Activated B cell treated with CpG ODN at 0.5 μM for 24 hours (primary cell): ENCODE results near the gene TIMM13. TPM values are rescaled to one million over a fixed set of nuclear protein-coding genes. Genes with fewer than 3 reads are reported as not detected.

Source experiments
- ATAC-seq: fragments of 200-7000 bp; cut with Tn5 transposase; one replicate; pipeline ENCODE4 v1.10.0; 2021; ENCODE audit warnings: low read depth, mild to moderate bottlenecking, moderate library complexity
- CTCF ChIA-PET: fragments of 350-600 bp; sonication (Branson Sonifier 250); formaldehyde crosslinking; loops from one replicate; lab custom pipeline; 2021; ENCODE audit warnings: antibody characterized with exemption; lab: Charles Lee
- POLR2A ChIA-PET: fragments of 350-600 bp; sonication (Branson Sonifier 250); formaldehyde crosslinking; loops from one replicate; lab custom pipeline; 2021; ENCODE audit warnings: antibody characterized with exemption; lab: Charles Lee
- DNase-seq: peaks from one replicate; pipeline ENCODE4 v3.0.0; 2022
- H3K27ac Mint-ChIP-seq: one replicate; pipeline ENCODE4 v1.8.0; 2020; ENCODE audit warnings: mixed read lengths
- H3K27me3 Mint-ChIP-seq: one replicate; pipeline ENCODE4 v1.8.0; 2021; ENCODE audit warnings: mixed read lengths
- H3K36me3 Mint-ChIP-seq: one replicate; pipeline ENCODE4 v1.8.0; 2021; ENCODE audit warnings: low read depth, mixed read lengths
- H3K4me1 Mint-ChIP-seq: one replicate; pipeline ENCODE4 v1.8.0; 2021; ENCODE audit warnings: mixed read lengths
- H3K4me3 Mint-ChIP-seq: one replicate; pipeline ENCODE4 v1.8.0; 2020; ENCODE audit warnings: mild to moderate bottlenecking, mixed read lengths
- H3K9me3 Mint-ChIP-seq: one replicate; pipeline ENCODE4 v1.8.0; 2020; ENCODE audit warnings: mixed read lengths
- CTCF ChIP-seq: fragments of 200-600 bp; IDR thresholded peaks from one replicate; pipeline ENCODE4 v1.8.0; 2022; ENCODE audit warnings: antibody characterized with exemption, mild to moderate bottlenecking
- intact Hi-C: fragments of 100-400 bp; cut with micrococcal nuclease; formaldehyde crosslinking; loops from one replicate; pipeline ENCODE4 v1.15.1; 2024
- total RNA-seq: library from RNA; stranded (reverse); gene quantifications from 2 replicates; pipeline ENCODE4 v1.2.3, GENCODE V29; 2022

Gene TIMM13
- total RNA-seq, 1 donor from 2014 or later: 63.9 TPM

- Mint-ChIP-seq H3K9me3 (peaks cover 2% of the 10 kb centered on the region), H3K27ac (no peak overlapping the region), H3K4me1 (no peaks in the 10 kb centered on the region), H3K4me3 (no peak overlapping the region), H3K36me3 (peaks cover 7% of the 10 kb centered on the region), H3K27me3 (no peaks in the 10 kb centered on the region)
- ChIA-PET POLR2A (interaction anchor here (0.5 kb wide), 1 partner anchor 137 kb away, joined by 11 read pairs; no protein-coding TSS in a partner anchor), CTCF (no interaction called here)
- intact Hi-C loops: no loop called here
- DNase-seq: no peak
- no peak for ATAC-seq
- TF ChIP-seq CTCF: no peak
Observed at GRCh38 chr19:2415973-2416319, 11.4 kb downstream of the TIMM13 start.

GRCh38 chr19:2415281-2415972 is 12.0 kb downstream of the TIMM13 start:
- ChIA-PET POLR2A (no interaction called here), CTCF (no interaction called here)
- H3K36me3 Mint-ChIP-seq: peaks cover 7% of the 10 kb centered on the region
- no peak overlapping the region for H3K27ac Mint-ChIP-seq
- ATAC-seq (no peak), DNase-seq (no peak)
- H3K9me3 Mint-ChIP-seq: peaks cover 2% of the 10 kb centered on the region
- no peak overlapping the region for H3K4me3 Mint-ChIP-seq
- intact Hi-C loops: no loop called here
- H3K27me3 Mint-ChIP-seq: peaks cover 2% of the 10 kb centered on the region
- no peak for TF ChIP-seq CTCF
- H3K4me1 Mint-ChIP-seq: no peaks in the 10 kb centered on the region

- Mint-ChIP-seq H3K9me3 (peaks cover 2% of the 10 kb centered on the region), H3K4me3 (no peak overlapping the region), H3K27me3 (peaks cover 8% of the 10 kb centered on the region), H3K36me3 (peaks cover 7% of the 10 kb centered on the region), H3K4me1 (no peaks in the 10 kb centered on the region), H3K27ac (no peak overlapping the region)
- CTCF ChIA-PET: no interaction called here
- POLR2A ChIA-PET: no interaction called here
- DNase-seq (no peak), ATAC-seq (no peak)
- intact Hi-C loops: no loop called here
- TF ChIP-seq CTCF: no peak
Observed at GRCh38 chr19:2413629-2414028, 13.8 kb downstream of the TIMM13 start.

- intact Hi-C loops: no loop called here
- Mint-ChIP-seq H3K4me3 (no peak overlapping the region), H3K4me1 (no peaks in the 10 kb centered on the region), H3K9me3 (peaks cover 2% of the 10 kb centered on the region), H3K27me3 (peaks cover 8% of the 10 kb centered on the region), H3K36me3 (peaks cover 7% of the 10 kb centered on the region), H3K27ac (no peak overlapping the region)
- no peak for DNase-seq
- ChIA-PET POLR2A (no interaction called here), CTCF (no interaction called here)
- no peak for ATAC-seq
- TF ChIP-seq CTCF: no peak
Observed at GRCh38 chr19:2413159-2413558, 14.2 kb downstream of the TIMM13 start.

- no peak overlapping the region for H3K27ac Mint-ChIP-seq
- TF ChIP-seq CTCF: no peak
Observed at GRCh38 chr19:2412449-2412848, 14.9 kb downstream of the TIMM13 start.

More at GRCh38 chr19:2412449-2412848, 14.9 kb downstream of the TIMM13 start:
- ATAC-seq (no peak), DNase-seq (no peak)
- peaks cover 2% of the 10 kb centered on the region for H3K36me3 Mint-ChIP-seq
- intact Hi-C loops: no loop called here
- CTCF ChIA-PET: no interaction called here
- POLR2A ChIA-PET: no interaction called here
- peaks cover 2% of the 10 kb centered on the region for H3K9me3 Mint-ChIP-seq
- no peak overlapping the region for H3K4me3 Mint-ChIP-seq
- H3K4me1 Mint-ChIP-seq: no peaks in the 10 kb centered on the region
- H3K27me3 Mint-ChIP-seq: peaks cover 8% of the 10 kb centered on the region
